MM.1S (cell line): ENCODE results near the gene TGM3.

Experiments
- CTCF ChIP-seq: fragments of 300-600 bp; sonication (generic); IDR thresholded peaks from 2 replicates; pipeline ENCODE4 v1.5.1; 2016; ENCODE audit warnings: antibody characterized with exemption, low read length, mixed read lengths
- EZH2 ChIP-seq: fragments of 300-600 bp; sonication (generic); optimal IDR thresholded peaks from 2 replicates; pipeline ENCODE3; 2017; ENCODE audit warnings: low read depth, mild to moderate bottlenecking, antibody characterized with exemption, low read length, mixed read lengths
- EZH2phosphoT487 ChIP-seq: fragments of 300-600 bp; sonication (generic); IDR thresholded peaks from 2 replicates; pipeline ENCODE4 v1.6.1; 2018; ENCODE audit warnings: antibody characterized with exemption, low read length

- no peak for TF ChIP-seq CTCF
- TF ChIP-seq EZH2, result no peak
- no peak for TF ChIP-seq EZH2phosphoT487
Measured at GRCh38 chr20:2338411-2339066, 42.7 kb downstream of the TGM3 start.
